Tibial nerve (tissue), 4 donors: ENCODE measurements around the gene ZMYND15.

ENCODE experiments used
- CTCF ChIP-seq, 5 experiments: fragments of 200-600 bp in 3 of 5; fragments of 450-650 bp in 2 of 5; sonication (generic) in 3 of 5; IDR thresholded peaks; one replicate each; pipeline ENCODE4 v1.5.1; 2016 to 2019; ENCODE audit warnings: antibody characterized with exemption in 5 of 5, mild to moderate bottlenecking in 3 of 5, moderate library complexity in 2 of 5
- EP300 ChIP-seq, 2 donors: sonication (generic); formaldehyde crosslinking; IDR thresholded peaks; one replicate each; pipeline ENCODE4 v1.6.1; 2017; ENCODE audit warnings: antibody characterized with exemption in 2 of 2, mild to moderate bottlenecking in 1 of 2
- POLR2A ChIP-seq, 2 donors: fragments of 450-650 bp; IDR thresholded peaks; one replicate each; pipeline ENCODE4 v1.6.1; 2017; ENCODE audit warnings: antibody characterized with exemption in 2 of 2, mild to moderate bottlenecking in 2 of 2, moderate library complexity in 2 of 2

- no peak for TF ChIP-seq CTCF (IDR thresholded peaks at IDR 0.05)
- no peak for TF ChIP-seq EP300 (IDR thresholded peaks at IDR 0.05)
- no peak for TF ChIP-seq POLR2A (IDR thresholded peaks at IDR 0.05)
Measured at GRCh38 chr17:4712526-4712925, 27.1 kb upstream of the ZMYND15 start.
